ENCODE results near the gene ENTPD6.
"Not testable (repeated sequence)": the region's sequence is repeated elsewhere in the genome, so short reads cannot be mapped to it uniquely, and the experiment has no call there.

The ENTPD6 gene

DNA sequence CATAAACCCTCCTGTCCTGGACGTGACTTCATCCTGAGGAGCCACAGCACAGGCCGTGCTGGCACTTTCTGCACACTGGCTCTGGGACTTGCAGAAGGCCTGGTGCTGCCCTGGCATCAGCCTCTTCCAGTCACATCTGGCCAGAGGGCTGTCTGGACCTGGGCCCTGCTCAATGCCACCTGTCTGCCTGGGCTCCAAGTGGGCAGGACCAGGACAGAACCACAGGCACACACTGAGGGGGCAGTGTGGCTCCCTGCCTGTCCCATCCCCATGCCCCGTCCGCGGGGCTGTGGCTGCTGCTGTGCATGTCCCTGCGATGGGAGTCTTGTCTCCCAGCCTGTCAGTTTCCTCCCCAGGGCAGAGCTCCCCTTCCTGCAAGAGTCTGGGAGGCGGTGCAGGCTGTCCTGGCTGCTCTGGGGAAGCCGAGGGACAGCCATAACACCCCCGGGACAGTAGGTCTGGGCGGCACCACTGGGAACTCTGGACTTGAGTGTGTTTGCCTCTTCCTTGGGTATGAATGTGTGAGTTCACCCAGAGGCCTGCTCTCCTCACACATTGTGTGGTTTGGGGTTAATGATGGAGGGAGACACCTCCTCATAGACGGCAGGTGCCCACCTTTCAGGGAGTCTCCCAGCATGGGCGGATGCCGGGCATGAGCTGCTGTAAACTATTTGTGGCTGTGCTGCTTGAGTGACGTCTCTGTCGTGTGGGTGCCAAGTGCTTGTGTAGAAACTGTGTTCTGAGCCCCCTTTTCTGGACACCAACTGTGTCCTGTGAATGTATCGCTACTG, 30.3 kb downstream of the ENTPD6 start:
- no peak for DNase-seq

DNA sequence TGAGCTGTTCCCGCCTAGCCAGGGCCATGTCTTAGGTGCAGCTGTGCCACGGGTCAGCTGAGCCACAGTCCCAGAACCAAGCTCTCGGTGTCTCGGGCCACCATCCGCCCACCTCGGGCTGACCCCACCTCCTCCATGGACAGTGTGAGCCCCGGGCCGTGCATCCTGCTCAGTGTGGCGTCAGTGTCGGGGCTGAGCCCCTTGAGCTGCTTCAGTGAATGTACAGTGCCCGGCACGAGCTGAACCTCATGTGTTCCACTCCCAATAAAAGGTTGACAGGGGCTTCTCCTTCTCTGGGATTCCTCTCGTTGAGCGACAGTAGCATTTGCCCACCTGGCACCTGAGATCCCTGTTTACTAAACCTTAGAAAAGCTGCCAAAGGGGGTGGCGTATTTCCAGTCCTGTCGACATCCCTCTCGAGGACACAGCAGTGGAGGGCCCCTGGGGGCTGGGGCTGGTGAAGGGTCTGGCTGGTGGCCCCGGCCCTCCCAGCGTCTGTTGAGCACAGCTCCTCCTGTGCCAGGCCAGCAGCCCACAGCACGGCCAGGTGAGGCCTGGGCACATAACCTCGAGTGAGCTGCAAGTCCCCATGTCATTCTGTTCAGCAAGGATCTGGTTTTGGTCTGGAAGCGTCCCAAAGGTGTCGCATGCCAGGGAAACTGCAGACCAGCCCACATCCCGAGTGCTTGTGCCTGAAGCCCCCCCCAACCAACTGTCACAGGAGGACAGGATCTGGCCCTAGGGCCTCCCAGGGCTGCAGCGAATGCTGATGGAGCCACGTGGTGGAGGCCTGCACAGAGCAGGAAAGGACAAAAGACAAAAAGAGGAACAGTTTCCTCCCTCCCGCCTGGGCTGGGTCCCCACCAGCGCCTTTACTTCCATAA, 31.2 kb downstream of the ENTPD6 start:
- DNase-seq: no peak

DNA sequence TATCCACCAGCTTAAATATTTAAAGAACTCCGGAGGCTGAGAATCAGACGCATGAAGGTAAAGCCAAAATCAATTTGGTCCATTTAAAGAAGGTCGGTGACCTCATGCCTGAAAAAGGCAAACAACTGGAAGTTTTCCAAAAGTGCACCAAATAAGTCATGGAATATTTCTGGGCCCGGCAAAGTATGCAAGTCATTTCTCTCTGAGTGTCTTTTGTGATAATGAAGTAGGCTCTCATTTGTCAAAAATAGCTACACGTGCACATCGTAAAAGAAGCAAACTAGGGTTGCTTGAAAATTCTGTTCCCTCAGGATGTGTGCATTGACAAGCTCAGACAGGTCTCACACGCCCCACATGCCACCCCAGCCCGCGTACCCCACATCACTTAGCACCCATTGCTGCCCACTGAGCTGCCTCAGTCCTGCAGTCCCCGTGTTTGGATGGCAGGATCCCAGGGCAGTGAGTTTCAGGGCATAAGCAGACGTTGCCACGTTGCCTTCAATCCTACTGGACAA, 31.9 kb downstream of the ENTPD6 start:
- DNase-seq: no peak

DNA sequence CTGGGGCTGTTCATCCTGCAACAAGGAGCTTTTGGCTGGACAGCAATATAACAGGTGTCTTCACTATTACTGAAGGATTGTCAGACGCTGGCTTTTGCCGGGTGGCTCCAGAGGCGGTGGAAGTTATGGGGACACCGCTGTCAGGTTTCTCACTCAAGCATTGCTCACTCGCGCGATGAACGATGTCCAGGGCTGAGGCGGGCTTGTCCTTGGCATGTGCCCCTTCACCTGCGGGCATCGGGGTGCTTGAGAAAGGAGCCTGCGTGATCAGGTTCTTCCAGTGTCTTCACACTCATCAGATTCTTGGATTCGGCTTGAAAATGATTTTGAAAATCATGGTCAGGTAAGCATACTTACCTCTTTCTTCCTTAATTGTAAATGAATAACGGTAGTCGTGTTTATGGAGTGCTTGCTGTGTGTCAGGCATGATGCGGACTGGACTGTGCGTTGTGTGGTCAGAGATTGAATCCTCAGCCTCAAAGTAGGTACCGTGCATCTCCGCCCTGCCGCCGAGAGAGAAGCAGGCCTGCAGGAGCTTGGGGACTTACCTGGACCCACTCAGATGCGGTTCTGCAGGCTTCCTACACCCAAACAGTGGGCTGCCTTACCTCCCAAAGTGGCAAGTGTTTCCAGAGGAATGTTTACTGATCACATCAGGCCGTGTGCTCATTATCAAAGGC, 34.1 kb downstream of the ENTPD6 start:
- no peak for DNase-seq

DNA sequence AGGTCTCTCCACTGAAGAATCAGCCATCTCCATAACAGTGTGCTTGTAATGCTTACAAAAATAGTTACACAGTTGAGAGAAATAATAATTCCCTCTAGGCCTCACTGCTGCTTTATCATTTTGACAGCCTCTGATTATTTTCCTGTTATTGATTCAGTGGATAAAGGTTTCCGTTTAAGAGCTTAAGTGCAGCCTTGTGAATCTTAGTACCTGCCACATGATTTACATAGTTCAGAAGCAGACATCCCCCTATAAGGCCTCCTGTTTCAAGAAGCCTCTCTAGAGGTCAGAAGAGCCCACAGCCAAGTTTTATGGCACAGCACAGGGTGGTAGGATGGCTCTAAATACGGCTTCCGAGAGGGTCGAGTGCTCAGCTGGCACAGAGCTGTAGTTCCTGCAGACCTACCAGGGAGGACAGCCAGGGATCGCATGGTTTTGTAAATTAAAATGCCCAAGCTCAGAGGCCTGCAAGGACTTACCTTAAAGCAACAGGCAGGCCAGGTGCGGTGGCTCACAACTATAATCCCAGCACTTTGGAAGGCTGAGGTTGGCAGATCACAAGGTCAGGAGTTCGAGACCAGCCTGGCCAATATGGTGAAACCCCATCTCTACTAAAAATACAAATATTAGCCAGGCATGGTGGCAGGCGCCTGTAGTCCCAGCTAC, 34.8 kb downstream of the ENTPD6 start:
- no peak for DNase-seq

DNA sequence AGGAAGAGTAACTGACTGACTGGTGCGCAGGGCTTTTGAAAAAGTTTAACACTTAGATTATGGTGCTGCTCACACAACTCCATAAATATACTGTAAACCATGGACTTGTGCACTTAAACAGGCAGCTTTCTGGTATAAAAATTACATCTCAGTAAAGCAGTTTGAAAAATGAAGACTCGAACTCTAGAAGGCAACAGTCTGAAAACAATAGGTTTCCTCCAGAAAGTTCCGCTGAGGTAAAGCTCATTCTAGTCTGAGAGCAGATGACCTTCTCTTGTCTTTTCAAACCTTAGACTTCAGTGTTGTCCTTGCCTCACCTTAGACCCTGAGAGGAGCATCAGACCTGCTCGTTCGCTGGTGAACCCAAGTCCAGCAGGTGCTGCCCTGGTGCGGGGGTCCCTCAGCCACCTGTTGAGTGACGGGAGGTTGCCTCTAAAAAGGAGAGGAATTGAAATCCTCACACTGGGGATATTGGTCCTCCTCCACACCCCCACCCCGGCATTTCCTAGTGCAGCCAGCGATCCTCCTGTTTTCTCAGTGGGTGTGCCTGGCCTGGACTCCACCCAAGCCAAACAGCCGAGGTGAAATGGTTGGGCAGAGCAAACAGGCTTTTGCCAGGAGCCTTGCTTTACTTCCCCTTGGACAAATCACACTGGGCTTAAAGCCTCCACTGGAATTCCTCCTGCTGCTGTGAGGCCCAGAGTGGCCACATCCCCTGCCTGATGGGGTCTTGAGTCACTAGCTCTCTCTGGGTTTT, 37.7 kb downstream of the ENTPD6 start:
- no peak for DNase-seq

DNA sequence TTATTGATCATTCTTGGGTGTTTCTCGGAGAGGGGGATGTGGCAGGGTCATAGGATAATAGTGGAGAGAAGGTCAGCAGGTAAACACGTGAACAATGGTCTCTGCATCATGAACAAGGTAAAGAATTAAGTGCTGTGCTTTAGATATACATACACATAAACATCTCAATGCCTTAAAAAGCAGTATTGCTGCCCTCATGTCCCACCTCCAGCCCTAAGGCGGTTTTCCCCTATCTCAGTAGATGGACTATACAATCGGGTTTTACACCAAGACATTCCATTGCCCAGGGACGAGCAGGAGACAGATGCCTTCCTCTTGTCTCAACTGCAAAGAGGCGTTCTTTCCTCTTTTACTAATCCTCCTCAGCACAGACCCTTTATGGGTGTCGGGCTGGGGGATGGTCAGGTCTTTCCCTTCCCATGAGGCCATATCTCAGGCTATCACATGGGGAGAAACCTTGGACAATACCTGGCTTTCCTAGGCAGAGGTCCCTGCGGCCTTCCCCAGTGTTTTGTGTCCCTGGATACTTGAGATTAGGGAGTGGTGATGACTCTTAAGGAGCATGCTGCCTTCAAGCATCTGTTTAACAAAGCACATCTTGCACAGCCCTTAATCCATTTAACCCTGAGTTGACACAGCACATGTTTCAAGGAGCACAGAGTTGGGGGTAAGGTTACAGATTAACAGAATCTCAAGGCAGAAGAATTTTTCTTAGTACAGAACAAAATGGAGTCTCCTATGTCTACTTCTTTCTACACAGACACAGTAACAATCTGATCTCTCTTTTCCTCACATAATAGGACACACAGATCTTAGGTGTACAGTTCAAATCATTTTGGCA, 38.7 kb downstream of the ENTPD6 start:
- DNase-seq: not testable (repeated sequence)

DNA sequence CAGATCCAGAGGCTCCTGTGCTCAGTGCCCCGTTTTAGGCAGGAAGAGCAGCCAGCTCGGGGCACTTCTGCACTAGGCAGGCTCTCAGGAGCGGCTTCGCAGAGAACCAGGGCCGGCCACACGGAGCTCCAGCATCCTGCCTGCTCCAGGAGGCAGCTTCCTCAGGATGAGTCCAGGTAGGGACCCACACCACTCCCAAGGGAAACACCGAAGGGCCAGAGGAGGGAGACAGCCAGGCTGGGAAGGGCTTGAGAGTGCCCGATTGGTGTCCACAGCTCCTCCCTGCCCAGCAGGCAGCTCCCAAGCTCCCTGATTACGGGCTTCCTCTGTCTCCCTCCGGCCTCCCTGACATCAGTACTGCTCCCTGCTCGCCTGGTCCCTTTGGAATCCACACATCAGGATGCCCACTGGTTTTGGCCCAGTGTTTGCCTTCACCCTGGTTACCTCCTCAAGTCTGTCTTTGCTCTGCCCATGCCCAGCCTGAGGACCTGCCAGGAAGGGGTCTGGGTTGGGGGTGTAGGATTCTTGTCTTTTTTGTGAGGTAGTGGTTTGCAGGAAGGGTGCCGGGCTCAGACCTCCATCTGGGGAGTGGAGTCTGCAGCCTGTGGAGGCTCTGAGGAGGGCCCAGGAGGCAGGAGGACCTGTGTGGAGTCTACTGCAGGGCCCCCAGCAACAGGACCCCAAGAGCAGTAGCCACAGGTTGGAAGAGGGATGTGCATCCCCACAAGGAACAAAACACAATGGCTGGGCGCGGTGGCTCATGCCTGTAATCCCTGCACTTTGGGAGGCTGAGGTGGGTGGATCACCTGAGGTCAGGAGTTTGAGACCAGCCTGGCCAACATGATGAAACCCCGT, 41.2 kb downstream of the ENTPD6 start:
- no peak for DNase-seq

DNA sequence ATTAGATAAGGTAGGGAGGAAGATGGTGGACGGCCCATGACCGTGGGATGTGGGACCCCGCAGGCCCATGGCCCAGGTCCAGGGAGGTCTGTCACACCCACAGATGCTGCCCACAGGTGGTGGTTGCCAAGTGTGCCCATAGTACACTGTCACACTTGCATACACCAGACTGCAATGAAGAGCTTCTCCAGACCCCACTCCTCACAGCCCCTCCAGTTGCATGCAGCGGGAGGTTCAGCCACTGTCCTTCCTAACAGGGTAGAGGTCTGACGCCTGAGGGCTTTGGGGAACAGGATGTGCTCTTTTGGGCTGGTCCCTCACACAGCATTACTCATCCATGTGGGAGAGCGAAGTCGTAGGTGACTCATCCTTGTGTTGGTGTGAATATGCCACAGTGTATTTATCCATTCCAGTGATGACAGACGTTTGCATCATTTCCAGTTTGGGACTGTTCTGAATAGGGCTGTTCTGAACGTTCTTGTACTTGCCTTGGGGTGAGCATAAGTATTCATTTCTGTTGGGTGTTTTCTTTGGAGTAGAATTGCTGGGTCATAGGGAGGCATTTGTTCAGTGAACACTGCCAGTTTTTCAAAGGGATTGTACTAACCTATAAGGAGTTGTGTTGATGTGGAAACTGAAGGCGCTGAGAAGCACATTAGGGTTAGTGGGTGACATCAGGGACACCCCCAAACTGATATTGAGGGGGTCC, 42.3 kb downstream of the ENTPD6 start:
- DNase-seq: peak; percentile 58 to 69

DNA sequence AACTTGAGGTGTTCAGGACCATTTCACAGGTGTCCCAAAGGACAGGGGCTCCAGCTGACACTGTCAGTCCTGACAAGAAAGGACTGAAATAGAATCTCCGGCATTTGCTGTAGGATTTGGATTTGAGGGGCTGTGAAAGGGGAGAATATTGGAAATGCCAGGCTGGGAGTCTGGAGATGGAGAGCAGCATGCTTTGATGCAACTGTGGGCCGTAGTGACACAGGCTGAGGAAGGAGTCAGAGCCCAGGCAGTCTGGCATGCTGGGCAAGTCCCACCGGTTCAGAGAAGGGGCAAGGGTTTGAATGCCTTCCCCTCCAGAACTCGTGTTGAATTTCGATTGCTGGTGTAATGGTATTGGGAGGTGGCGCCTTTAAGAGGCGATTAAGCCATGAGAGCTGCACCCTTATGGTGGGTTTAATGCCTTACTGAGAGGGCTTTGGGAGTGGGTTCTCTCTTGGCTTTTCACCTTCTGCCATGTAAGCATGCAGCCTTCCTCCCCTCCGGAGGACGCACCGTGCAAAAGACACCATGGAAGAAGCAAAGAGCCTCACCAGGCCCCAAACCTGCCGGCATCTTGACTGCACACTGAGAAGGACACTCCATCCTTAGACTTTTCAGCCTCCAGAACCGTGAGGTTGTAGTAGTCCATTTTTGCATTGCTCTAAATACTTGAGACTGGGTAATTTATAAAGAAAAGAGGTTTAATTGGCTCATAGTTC, 43.0 kb downstream of the ENTPD6 start:
- DNase-seq: no peak

DNA sequence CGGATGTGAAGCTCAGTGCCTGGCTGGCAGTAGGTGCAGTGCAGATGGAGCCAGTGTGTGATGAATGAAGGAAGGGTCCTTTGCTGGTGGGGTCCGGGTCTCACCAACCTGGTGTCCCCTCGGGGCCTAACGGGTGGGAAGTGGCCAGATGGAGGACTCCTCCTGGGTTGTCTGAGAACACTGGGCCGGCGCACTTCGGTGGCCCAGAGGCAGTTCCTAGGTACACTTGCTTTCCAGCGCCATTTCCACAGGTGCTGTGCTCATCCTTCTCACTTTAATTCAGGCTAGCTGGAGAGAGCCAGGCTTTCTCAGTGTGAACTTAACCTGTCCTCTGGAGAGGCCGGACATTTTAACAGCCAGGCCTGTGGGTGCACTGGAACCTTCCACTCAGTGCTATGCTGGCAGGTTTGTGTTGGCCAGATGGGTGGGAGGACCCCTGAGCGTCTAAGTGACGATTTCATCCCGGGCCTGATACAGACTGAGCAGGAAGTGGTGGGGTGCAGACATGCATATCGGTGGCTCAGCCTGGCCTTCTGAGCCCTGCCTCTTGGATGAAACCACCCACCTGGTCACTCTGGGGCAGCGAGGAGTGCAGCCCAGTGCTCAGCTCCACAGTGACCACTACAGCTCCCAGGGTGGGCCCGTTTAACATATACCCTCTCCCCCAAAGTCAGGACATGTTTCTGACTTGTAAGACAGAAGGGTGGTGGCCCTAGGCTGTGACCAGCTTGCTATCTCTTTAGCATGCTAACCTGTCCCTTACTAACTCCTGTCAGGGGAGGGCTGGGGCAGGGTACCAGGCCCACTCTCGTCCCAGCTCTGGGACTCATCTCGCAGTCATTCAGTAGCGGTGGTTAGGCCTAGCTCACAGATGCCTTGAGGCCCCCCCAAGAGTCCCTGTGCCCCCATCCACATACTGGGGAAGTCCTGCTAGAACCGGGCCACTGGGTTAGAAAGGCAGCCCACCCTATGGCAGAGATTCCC, 44.2 kb downstream of the ENTPD6 start:
- DNase-seq: no peak

DNA sequence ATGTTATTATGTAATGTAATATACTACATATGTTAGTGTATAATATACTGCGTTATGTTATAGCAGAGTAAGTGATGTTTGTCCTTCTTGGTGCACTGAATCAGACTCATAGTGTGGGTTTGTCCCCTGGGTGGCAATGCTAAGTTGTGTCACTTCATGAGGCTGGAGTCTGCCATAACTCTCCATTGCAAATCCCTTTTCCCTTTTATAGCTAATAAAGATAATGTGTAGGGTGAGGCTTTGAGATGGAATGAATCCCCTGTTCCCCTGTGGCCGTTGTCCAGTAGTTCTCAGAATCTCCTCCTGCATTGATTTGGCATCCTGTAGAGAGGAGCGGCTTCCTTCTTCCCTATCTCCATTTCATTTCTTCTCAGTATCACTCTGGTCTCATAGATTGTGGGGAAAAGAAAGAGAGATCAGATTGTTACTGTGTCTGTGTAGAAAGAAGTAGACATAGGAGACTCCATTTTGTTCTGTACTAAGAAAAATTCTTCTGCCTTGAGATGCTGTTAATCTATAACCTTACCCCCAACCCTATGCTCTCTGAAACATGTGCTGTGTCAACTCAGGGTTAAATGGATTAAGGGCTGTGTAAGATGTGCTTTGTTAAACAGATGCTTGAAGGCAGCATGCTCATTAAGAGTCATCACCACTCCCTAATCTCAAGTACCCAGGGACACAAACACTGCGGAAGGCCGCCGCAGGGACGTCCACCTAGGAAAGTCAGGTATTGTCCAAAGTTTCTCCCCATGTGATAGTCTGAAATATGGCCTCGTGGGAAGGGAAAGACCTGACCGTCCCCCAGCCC, 45.5 kb downstream of the ENTPD6 start:
- DNase-seq: not testable (repeated sequence)

DNA sequence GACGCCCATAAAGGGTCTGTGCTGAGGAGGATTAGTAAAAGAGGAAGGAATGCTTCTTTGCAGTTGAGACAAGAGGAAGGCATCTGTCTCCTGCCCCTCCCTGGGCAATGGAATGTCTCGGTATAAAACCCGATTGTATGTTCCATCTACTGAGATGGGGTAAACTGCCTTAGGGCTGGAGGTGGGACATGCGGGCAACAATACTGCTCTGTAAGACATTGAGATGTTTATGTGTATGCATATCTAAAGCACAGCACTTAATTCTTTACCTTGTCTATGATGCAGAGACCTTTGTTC, 46.1 kb downstream of the ENTPD6 start:
- DNase-seq: not testable (repeated sequence)

DNA sequence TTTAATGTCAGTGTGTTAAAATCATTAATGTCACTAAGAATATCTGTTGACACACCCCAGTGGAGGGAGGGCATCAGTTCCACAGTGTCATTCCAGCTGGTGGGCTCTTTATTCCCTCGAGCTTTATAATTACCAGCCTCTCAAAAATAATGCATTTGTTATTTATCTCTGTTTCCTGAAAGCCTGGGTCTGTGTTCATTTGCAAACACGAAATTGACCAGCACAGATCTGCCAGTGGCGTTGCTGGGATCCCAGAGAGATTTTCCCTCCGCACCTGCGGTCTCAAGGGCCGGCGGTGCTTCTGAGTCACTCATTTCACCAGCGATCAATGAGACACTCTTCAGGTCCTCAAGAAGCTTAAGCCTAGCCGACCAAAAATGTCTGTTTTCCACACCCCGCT, 46.7 kb downstream of the ENTPD6 start:
- DNase-seq: no peak

DNA sequence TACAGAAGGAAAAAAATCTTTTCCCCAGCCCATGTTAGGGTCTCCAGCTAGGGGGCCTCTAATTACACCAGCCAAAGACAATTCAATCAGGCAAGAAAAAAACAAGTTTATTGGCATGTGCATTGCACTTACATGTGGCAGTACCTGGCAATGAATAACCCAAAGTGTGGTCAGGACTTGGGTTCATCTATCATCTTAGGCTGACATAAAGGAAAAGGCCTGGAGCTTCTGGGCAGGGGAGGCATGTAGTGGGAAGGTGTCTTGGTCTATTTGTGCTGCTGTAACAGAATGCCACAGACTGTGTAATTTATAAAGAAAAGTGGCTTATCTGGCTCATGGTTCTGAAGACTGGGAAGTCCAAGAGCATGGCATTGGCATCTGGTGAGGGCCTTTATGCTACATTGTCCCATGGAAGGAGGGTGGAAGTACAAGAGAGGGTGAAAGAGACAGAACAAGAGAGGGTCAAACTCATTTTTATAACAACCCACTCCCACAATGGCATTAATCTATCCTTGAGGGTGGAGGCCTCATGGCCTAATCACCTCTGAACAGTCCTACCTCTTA, 48.0 kb downstream of the ENTPD6 start:
- DNase-seq: no peak

DNA sequence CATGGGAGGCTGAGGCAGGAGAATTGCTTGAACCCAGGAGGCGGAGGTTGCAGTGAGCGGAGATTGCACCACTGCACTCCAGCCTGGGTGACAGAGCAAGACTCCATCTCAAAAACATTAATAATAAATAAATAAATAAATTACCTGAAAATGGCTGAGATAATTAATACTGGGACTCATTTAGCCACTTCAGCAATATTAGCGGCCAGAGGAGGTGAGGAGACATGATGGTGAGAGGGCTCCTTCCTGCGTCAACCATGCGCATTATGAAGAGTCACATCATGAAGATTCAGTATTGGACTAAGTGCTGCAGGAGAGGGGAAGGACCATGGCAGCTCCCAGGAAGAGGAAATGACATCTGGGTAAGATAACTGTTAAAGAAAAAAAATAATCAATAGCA, 49.5 kb downstream of the ENTPD6 start:
- no peak for DNase-seq

Measured in AML-193 (cell line).